Neural cell (in vitro differentiated cells): ENCODE measurements around the gene GMEB2. TPM values are rescaled to one million over a fixed set of nuclear protein-coding genes. Genes with fewer than 3 reads are reported as not detected.
"Not testable (repeated sequence)": the region's sequence is repeated elsewhere in the genome, so short reads cannot be mapped to it uniquely, and the experiment has no call there.

Experiments
- H2AFZ ChIP-seq: fragments of 200-600, 300-800 bp; sonication (generic), shearing (Covaris generic); 2 replicates; pipeline ENCODE4 v1.6.0; 2014; ENCODE audit warnings: low read depth, mild to moderate bottlenecking, antibody characterized with exemption, low read length, moderate library complexity
- H3F3A ChIP-seq: fragments of 200-600 bp; shearing (Covaris generic); 2 replicates; pipeline ENCODE4 v1.6.1; 2016; ENCODE audit warnings: mild to moderate bottlenecking, moderate library complexity, mixed read lengths, antibody characterized with exemption, low read length; ENCODE audit not compliant: insufficient read depth, poor library complexity, severe bottlenecking
- H3K27ac ChIP-seq: fragments of 200-600, 300-800 bp; sonication (generic), shearing (Covaris generic); 2 replicates; pipeline ENCODE4 v1.5.1; 2014; ENCODE audit warnings: mild to moderate bottlenecking, low read length, moderate library complexity
- H3K27me3 ChIP-seq: fragments of 300-800, 200-600 bp; sonication (generic), shearing (Covaris generic); 2 replicates; pipeline ENCODE4 v1.6.0; 2014; ENCODE audit warnings: mild to moderate bottlenecking, low read depth, low read length, moderate library complexity; ENCODE audit not compliant: insufficient read depth
- H3K36me3 ChIP-seq: fragments of 300-800, 200-600 bp; sonication (generic), shearing (Covaris generic); 2 replicates; pipeline ENCODE4 v1.5.1; 2014; ENCODE audit warnings: mild to moderate bottlenecking, antibody characterized with exemption, low read length, moderate library complexity; ENCODE audit not compliant: insufficient read depth
- H3K4me2 ChIP-seq: fragments of 300-800, 200-600 bp; sonication (generic), shearing (Covaris generic); 2 replicates; pipeline ENCODE4 v1.6.0; 2014; ENCODE audit warnings: mild to moderate bottlenecking, low read length
- H3K4me3 ChIP-seq: fragments of 300-800, 200-600 bp; sonication (generic), shearing (Covaris generic); 2 replicates; pipeline ENCODE4 v1.5.1; 2014; ENCODE audit warnings: mild to moderate bottlenecking, low read length, moderate library complexity
- H3K79me2 ChIP-seq: fragments of 200-600 bp; shearing (Covaris generic); replicated peaks from 2 replicates; pipeline ENCODE4 v1.6.0; 2014; ENCODE audit warnings: mild to moderate bottlenecking, low read length, moderate library complexity; ENCODE audit not compliant: insufficient read depth
- H3K9ac ChIP-seq: fragments of 300-800, 200-600 bp; sonication (generic), shearing (Covaris generic); 2 replicates; pipeline ENCODE4 v1.6.1; 2016; ENCODE audit warnings: mild to moderate bottlenecking, low read length, mixed read lengths
- H3K9me2 ChIP-seq: fragments of 200-600 bp; shearing (Covaris generic); 2 replicates; pipeline ENCODE4 v1.6.1; 2016; ENCODE audit warnings: mild to moderate bottlenecking, low read length, mixed read lengths; ENCODE audit not compliant: insufficient read depth
- H3K9me3 ChIP-seq: fragments of 200-600, 300-800 bp; sonication (generic), shearing (Covaris generic); 2 replicates; pipeline ENCODE4 v1.6.1; 2016; ENCODE audit warnings: mild to moderate bottlenecking, mixed run types, low read length, moderate library complexity, mixed read lengths
- H4K20me1 ChIP-seq: fragments of 200-600 bp; shearing (Covaris generic); 2 replicates; pipeline ENCODE4 v1.6.1; 2016; ENCODE audit warnings: mild to moderate bottlenecking, mixed run types; ENCODE audit not compliant: insufficient read depth
- EP300 ChIP-seq: fragments of 450-650 bp; conservative IDR thresholded peaks from 2 replicates; pipeline ENCODE4 v1.6.1; 2014; ENCODE audit warnings: antibody characterized with exemption, mild to moderate bottlenecking, moderate library complexity; ENCODE audit not compliant: poor library complexity, severe bottlenecking
- EZH2 ChIP-seq: fragments of 200-600, 300-800 bp; shearing (Covaris generic), sonication (generic); IDR thresholded peaks from 2 replicates; pipeline ENCODE4 v1.6.1; 2014; ENCODE audit warnings: antibody characterized with exemption, low read length, borderline replicate concordance, mild to moderate bottlenecking; ENCODE audit not compliant: insufficient read depth, poor library complexity, severe bottlenecking
- MXI1 ChIP-seq: fragments of 450-650 bp; conservative IDR thresholded peaks from 2 replicates; pipeline ENCODE4 v1.6.1; 2014; ENCODE audit warnings: antibody characterized with exemption, mild to moderate bottlenecking; ENCODE audit not compliant: poor library complexity, severe bottlenecking
- POLR2AphosphoS5 ChIP-seq: IDR thresholded peaks from 2 replicates; pipeline ENCODE4 v1.6.1; 2012
- RAD21 ChIP-seq: fragments of 450-650 bp; conservative IDR thresholded peaks from 2 replicates; pipeline ENCODE4 v1.6.1; 2014; ENCODE audit warnings: antibody characterized with exemption, mild to moderate bottlenecking, moderate library complexity
- REST ChIP-seq: IDR thresholded peaks from 2 replicates; pipeline ENCODE4 v1.6.1; 2012; ENCODE audit warnings: borderline replicate concordance
- SMC3 ChIP-seq: fragments of 450-650 bp; conservative IDR thresholded peaks from 2 replicates; pipeline ENCODE4 v1.6.1; 2014; ENCODE audit warnings: antibody characterized with exemption, mild to moderate bottlenecking, moderate library complexity; ENCODE audit not compliant: poor library complexity
- TAF1 ChIP-seq: IDR thresholded peaks from 2 replicates; pipeline ENCODE4 v1.6.1; 2012; ENCODE audit warnings: low read depth
- polyA plus RNA-seq: library from polyadenylated mRNA; depleted of rRNA; stranded (reverse); fragments of >200 nt; gene quantifications from 2 replicates; pipeline ENCODE4 v1.2.3, GENCODE V29; 2014
- TF ChIP-seq, protein P1 (sequence below): fragments of 450-650 bp; IDR thresholded peaks from 2 replicates; pipeline ENCODE4 v1.5.1; 2014; ENCODE audit warnings: antibody characterized with exemption, mild to moderate bottlenecking, moderate library complexity; ENCODE audit not compliant: poor library complexity, severe bottlenecking

GMEB2 gene
- polyA plus RNA-seq, 1 donor from 2014 or later = 13.7 TPM

- H3K27ac ChIP-seq = peak overlapping the region; percentile 95
- peak overlapping the region; percentile 97 for H3K9ac ChIP-seq
Measured at GRCh38 chr20:63651942-63652191, 25.0 kb upstream of the GMEB2 start.

GRCh38 chr20:63650486-63650885 lies 23.6 kb upstream of the GMEB2 start:
- not testable (repeated sequence) for H3K27ac ChIP-seq, H3K9me3 ChIP-seq, H3K9ac ChIP-seq, H3K36me3 ChIP-seq, H2AFZ ChIP-seq, H3K4me2 ChIP-seq, H3K9me2 ChIP-seq, H3K27me3 ChIP-seq, H3F3A ChIP-seq, H3K4me3 ChIP-seq
- Histone ChIP-seq H4K20me1 (peaks cover 14% of the 10 kb centered on the region), H3K79me2 (peaks cover 22% of the 10 kb centered on the region)

More at GRCh38 chr20:63651942-63652191, 25.0 kb upstream of the GMEB2 start:
- Histone ChIP-seq H3F3A (no peaks in the 10 kb centered on the region), H3K4me3 (peak overlapping the region; percentile 93), H3K4me2 (peak overlapping the region; percentile 92), H3K27me3 (no peaks in the 10 kb centered on the region), H3K79me2 (peaks cover 22% of the 10 kb centered on the region), H3K9me2 (no peaks in the 10 kb centered on the region), H4K20me1 (peaks cover 14% of the 10 kb centered on the region), H3K9me3 (no peaks in the 10 kb centered on the region), H3K36me3 (no peaks in the 10 kb centered on the region), H2AFZ (no peak overlapping the region)
- TF ChIP-seq SMC3 (no peak), TAF1 (no peak)
- TF ChIP-seq, protein P1, sequence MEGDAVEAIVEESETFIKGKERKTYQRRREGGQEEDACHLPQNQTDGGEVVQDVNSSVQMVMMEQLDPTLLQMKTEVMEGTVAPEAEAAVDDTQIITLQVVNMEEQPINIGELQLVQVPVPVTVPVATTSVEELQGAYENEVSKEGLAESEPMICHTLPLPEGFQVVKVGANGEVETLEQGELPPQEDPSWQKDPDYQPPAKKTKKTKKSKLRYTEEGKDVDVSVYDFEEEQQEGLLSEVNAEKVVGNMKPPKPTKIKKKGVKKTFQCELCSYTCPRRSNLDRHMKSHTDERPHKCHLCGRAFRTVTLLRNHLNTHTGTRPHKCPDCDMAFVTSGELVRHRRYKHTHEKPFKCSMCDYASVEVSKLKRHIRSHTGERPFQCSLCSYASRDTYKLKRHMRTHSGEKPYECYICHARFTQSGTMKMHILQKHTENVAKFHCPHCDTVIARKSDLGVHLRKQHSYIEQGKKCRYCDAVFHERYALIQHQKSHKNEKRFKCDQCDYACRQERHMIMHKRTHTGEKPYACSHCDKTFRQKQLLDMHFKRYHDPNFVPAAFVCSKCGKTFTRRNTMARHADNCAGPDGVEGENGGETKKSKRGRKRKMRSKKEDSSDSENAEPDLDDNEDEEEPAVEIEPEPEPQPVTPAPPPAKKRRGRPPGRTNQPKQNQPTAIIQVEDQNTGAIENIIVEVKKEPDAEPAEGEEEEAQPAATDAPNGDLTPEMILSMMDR = no peak

- TF ChIP-seq POLR2AphosphoS5 (no peak), EP300 (no peak), MXI1 (no peak), REST (no peak), RAD21 (no peak), EZH2 (no peak), TAF1 (no peak), SMC3 (no peak)
- TF ChIP-seq, protein P1 = no peak
- Histone ChIP-seq H4K20me1 (peaks cover 18% of the 10 kb centered on the region), H2AFZ (no peak overlapping the region), H3K4me3 (no peak overlapping the region), H3K9me3 (no peaks in the 10 kb centered on the region), H3K9me2 (no peaks in the 10 kb centered on the region), H3K9ac (no peak overlapping the region), H3K4me2 (no peak overlapping the region), H3K27ac (no peak overlapping the region), H3K36me3 (no peaks in the 10 kb centered on the region), H3K79me2 (peaks cover 22% of the 10 kb centered on the region), H3K27me3 (no peaks in the 10 kb centered on the region), H3F3A (no peaks in the 10 kb centered on the region)
Measured at GRCh38 chr20:63648895-63649589, 22.1 kb upstream of the GMEB2 start.
